Measurements from ENCODE around the gene FGFR3.

Gene FGFR3

DNA sequence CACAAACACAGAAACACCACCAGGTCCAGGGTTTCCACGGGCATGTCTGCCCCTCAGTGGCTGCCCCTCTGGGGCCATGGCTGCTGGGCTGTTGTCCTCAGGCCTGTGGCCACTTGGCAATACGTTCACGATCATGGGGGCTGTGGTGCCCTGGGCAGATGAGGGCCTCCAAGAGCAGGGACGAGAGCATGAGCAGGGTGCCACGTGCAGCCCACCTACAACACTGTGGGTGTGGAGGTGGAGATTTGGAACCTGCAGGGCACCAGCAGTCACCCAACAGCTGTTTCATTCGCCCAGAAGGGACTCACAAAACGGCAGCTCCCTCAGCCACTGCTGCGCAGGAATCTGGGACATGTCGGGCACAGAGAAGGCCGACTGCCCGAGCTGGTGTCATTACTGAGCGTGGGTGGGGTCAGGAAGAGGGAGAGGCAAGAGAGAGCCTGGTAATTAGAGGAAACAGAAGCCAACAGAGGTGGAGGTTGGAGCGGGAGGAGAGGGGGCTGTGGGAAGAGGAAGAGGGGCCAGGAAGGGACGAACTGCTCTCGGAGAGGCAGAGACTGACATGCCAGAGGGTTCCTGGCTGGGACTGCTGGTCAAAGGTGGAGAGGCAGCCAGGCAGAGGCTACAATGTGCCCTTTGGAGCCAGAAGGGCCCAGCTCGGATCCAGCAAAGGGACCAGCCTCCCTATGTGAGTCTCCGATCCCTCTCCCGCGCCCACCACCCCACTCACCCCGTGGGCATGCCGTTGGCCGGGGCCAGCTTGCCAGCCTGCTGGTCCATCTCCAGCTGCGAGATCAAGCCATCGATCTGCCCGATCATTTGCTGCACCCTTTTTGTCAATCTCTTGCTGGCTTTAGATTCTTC, 23.1 kb downstream of the FGFR3 start:
- no peaks in the 10 kb centered on the region for H3K27me3 Mint-ChIP-seq
- no peaks in the 10 kb centered on the region for H3K9me3 Mint-ChIP-seq
- H3K4me3 Mint-ChIP-seq = no peak overlapping the region
- H3K4me1 Mint-ChIP-seq = no peaks in the 10 kb centered on the region
- H3K36me3 Mint-ChIP-seq (ENCODE audit: low read depth) = peaks cover 28% of the 10 kb centered on the region
- DNase-seq (no peak), ATAC-seq (no peak)
- no peak overlapping the region for H3K27ac Mint-ChIP-seq

DNA sequence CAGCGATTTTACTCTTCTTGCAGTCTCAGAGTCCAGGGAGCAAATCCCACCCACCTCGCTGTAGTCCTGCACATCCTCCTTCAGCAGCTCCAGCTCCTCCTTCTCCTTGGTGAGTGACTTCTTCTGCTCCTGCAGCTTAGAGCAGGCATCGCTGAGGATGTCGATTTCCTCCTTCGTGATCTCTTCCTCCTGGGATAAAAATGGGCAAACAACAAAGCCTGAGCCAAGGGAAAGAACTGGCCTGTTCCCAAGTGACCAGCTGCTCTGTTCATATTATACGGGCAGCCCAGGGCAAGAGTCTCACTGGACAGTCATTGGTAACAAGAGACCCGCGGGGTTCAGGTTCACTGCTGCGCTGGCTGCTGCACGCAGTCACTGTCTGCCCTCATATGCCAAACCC, 26.2 kb downstream of the FGFR3 start:
- H3K27ac Mint-ChIP-seq = no peak overlapping the region
- no peaks in the 10 kb centered on the region for H3K27me3 Mint-ChIP-seq
- H3K4me1 Mint-ChIP-seq = no peaks in the 10 kb centered on the region
- H3K9me3 Mint-ChIP-seq = no peaks in the 10 kb centered on the region
- no peak for DNase-seq
- H3K4me3 Mint-ChIP-seq = no peak overlapping the region
- H3K36me3 Mint-ChIP-seq (ENCODE audit: low read depth) = peaks cover 37% of the 10 kb centered on the region
- ATAC-seq = no peak

DNA sequence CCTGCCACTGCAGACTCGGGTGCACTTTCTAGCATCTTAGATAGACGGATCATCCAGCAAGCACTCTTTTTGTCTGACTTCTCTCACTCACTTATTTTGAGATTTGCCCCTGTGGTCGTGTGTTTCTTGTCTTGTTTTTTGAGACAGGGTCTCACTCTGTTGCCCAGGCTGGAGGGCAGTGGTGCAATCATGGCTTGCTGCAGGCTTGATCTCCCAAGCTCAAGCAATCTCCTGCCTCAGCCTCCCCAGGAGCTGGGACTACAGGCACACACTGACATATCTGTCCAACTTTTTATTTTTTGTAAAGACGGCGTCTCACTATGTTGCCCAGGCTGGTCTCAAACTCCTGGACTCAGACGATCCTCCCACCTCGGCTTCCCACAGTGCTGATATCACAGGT, 26.7 kb downstream of the FGFR3 start:
- Mint-ChIP-seq H3K36me3 (ENCODE audit: low read depth) (peaks cover 38% of the 10 kb centered on the region), H3K27me3 (no peaks in the 10 kb centered on the region), H3K4me3 (no peak overlapping the region), H3K27ac (no peak overlapping the region), H3K9me3 (no peaks in the 10 kb centered on the region), H3K4me1 (no peaks in the 10 kb centered on the region)
- no peak for DNase-seq
- no peak for ATAC-seq

DNA sequence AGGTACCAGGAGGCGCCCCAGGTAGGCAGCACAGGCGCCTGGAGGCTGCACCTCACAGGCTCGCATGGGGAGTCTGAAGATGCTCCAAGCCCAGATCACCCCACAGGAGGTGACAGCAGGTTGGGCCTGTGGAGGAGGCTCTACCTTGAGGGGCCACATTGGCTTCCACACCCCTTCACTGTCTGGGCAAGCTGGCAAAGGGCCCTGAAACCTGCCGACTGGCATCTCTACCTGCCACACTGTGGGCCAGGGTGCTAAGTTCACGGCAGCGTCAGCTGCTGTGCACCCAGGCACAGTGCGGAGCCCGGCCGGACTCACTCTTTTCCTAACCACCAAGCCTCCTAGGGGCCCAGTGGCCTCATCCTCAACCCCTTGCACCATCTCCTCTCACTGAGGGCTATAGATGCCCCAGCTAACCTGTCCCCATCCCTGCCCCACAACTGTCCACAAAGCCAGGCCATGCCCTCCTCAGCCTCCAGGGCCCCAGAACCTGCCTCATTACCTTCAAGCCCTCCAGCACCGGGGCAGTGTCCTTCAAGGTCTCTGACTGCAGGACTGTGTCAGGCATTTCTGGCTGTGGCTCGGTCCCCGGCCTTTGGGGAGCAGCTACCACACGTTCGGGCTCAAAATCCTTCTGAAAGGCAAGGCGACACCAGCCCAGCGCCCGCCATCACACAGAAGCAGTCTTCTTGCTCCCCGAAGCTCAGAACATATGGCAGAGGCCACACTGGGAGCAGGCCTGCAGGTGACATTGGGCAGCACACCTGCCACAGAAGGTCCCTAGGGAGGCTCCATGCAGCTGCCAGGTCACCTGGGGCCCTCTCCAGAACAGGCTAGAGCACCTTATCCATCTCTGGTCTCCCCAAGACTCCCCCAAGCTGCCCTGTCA, 28.8 kb downstream of the FGFR3 start:
- peaks cover 42% of the 10 kb centered on the region for H3K36me3 Mint-ChIP-seq (ENCODE audit: low read depth)
- no peaks in the 10 kb centered on the region for H3K4me1 Mint-ChIP-seq
- DNase-seq = no peak
- no peaks in the 10 kb centered on the region for H3K9me3 Mint-ChIP-seq
- no peaks in the 10 kb centered on the region for H3K27me3 Mint-ChIP-seq
- no peak overlapping the region for H3K27ac Mint-ChIP-seq
- no peak overlapping the region for H3K4me3 Mint-ChIP-seq
- no peak for ATAC-seq

DNA sequence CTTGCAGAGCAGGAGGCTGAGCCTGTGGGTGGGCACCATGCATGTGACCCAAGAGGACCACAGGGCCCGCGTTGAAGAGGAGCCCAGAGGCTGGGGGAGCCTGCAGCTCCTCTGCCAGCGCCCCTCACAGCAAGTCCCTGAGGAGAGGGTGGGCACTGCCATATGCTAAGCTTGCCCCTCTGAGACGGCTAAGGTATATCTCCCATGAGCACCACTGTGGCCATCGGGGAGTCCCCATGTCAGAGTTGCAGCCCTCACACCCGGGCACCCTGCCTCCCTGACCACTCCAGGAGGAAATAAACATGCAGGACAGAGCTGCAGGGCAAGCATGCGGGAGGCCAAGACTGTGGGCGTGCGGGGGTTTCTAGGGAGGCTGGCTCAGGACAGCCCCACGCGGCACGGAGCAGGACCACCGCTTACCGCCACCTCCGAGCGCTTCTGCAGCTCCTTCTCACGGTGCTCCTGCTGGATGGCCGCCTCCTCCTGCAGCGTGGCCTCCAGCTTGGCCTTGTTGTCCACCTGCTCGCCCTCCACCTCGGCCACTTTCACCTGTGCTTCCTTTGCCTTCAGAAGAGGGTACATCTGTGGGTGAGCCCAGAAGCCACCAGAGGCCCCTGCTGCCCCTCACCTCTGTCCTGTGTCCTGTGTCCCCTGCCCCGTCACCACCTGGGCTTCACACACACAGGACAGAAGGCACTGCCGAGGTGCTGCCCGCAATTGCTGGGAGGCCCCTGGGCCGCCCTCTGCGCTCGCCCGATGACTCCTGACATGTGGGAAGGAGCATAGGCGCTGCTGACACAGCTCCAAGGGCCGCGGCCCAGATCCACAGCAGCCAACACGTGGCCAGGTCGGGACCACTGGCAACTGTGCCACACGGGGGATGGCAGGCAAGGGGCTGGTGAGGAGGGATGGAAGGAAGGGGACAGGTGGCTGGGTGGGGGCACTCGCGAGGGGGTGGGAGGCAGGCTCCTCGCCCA, 29.8 kb downstream of the FGFR3 start:
- H3K27me3 Mint-ChIP-seq = no peaks in the 10 kb centered on the region
- peaks cover 37% of the 10 kb centered on the region for H3K36me3 Mint-ChIP-seq (ENCODE audit: low read depth)
- H3K9me3 Mint-ChIP-seq = no peaks in the 10 kb centered on the region
- ATAC-seq (no peak), DNase-seq (no peak)
- H3K4me1 Mint-ChIP-seq = no peaks in the 10 kb centered on the region
- no peak overlapping the region for H3K4me3 Mint-ChIP-seq
- H3K27ac Mint-ChIP-seq = no peak overlapping the region

DNA sequence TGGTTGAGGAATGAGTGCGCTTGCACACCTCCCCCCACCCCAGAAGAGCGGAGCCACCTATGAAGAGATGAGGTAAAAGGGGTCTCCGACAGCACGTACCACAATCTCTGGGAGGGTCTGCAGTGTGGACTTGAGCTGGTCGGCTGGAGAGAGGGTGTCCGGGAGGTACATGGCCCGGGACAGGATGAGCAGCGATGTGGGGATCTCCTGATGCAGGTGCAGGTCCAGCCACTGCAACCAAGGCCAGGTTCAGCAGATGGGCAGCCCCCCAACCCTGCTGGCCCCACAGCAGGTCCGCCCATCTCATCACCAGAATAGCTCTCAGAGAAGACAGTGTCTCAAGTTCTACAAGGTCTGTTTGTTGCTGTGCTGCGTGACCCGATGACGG, 30.4 kb downstream of the FGFR3 start:
- Mint-ChIP-seq H3K27me3 (no peaks in the 10 kb centered on the region), H3K4me3 (no peak overlapping the region), H3K27ac (no peak overlapping the region), H3K4me1 (no peaks in the 10 kb centered on the region), H3K9me3 (no peaks in the 10 kb centered on the region), H3K36me3 (ENCODE audit: low read depth) (peaks cover 35% of the 10 kb centered on the region)
- DNase-seq (no peak), ATAC-seq (no peak)

DNA sequence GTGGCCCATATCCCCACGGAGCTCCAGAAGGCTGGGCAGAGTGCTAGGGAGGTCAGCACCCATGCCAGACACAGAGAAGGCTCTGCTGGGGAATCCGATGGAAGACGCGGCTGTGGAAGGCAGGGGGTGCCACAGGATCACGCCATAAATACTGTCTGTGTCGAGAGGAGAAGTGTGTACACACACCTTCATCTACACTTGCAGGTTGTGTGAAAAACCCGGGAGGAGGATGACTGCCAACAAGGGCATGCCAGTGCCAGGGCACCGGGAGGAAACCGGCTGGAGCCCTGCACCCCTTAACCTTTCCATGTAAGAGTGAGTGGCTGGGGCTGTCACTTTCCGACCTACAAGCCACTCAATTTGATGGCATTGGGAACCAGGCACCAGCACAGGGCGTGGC, 31.7 kb downstream of the FGFR3 start:
- no peaks in the 10 kb centered on the region for H3K9me3 Mint-ChIP-seq
- ATAC-seq (no peak), DNase-seq (no peak)
- H3K27me3 Mint-ChIP-seq = no peaks in the 10 kb centered on the region
- no peak overlapping the region for H3K4me3 Mint-ChIP-seq
- no peaks in the 10 kb centered on the region for H3K4me1 Mint-ChIP-seq
- no peak overlapping the region for H3K27ac Mint-ChIP-seq
- H3K36me3 Mint-ChIP-seq (ENCODE audit: low read depth) = peaks cover 30% of the 10 kb centered on the region

DNA sequence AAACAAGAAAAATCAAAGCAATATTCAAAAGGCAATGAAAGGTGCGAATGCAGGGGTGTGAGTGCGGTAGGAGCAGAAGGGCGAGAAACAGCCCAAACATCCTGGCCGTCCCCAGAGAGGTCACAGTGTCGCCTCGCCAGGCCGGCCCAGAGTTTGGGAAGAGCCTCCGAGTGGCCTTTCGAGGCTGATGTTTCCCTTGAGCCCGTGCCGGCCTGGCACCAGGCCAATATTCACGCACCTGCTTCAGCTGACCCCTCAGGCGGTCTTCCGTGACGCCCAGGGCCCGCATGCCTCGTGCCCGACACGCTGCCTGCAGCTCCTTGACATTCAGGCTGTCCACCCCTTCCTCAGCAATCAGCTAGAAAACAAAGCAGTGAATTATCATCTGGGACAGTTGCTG, 32.2 kb downstream of the FGFR3 start:
- no peaks in the 10 kb centered on the region for H3K4me1 Mint-ChIP-seq
- H3K27me3 Mint-ChIP-seq = no peaks in the 10 kb centered on the region
- H3K27ac Mint-ChIP-seq = no peak overlapping the region
- no peak overlapping the region for H3K4me3 Mint-ChIP-seq
- ATAC-seq = no peak
- H3K9me3 Mint-ChIP-seq = no peaks in the 10 kb centered on the region
- no peak for DNase-seq
- H3K36me3 Mint-ChIP-seq (ENCODE audit: low read depth) = peaks cover 29% of the 10 kb centered on the region

DNA sequence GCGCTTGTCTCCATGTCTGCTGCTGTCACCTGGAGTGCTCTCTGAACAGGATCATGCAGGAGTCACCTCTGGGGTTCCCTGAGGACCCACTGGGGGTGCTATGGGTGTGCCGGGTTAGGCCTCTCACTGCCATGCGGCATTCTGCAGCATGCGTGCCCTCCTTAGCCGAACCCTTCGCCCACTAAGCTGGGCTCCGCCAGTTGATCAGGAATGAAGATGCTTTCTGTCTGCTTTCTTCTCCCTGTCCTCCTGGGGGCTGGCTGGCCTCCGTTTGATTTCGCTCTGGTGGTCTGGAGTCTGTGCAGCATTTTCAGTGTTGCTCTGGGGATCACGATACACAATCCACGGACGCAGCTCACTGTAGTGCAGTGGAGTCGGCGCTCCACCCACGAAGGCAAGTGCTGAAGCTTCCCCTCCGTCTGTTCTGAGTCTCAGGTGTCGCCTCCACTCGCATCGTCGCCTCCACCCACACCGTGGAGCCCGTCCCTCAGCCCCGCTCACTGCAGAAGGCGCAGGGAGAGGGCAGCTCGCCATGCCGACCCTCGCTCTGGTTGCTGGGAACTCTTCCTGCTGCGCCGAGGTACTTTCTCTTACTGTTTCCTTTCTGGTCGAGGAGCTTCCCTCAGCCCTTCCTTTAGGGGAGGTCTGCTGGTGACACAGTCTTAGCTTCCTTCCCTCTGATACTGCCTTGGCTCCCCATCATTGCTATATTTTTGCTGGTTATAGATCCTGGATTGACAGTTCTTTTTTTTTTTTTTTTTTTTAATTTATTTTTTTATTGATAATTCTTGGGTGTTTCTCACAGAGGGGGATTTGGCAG, 33.6 kb downstream of the FGFR3 start:
- DNase-seq (no peak), ATAC-seq (no peak)
- no peak overlapping the region for H3K27ac Mint-ChIP-seq
- no peak overlapping the region for H3K4me3 Mint-ChIP-seq
- no peaks in the 10 kb centered on the region for H3K9me3 Mint-ChIP-seq
- peaks cover 31% of the 10 kb centered on the region for H3K36me3 Mint-ChIP-seq (ENCODE audit: low read depth)
- no peaks in the 10 kb centered on the region for H3K4me1 Mint-ChIP-seq
- no peaks in the 10 kb centered on the region for H3K27me3 Mint-ChIP-seq

DNA sequence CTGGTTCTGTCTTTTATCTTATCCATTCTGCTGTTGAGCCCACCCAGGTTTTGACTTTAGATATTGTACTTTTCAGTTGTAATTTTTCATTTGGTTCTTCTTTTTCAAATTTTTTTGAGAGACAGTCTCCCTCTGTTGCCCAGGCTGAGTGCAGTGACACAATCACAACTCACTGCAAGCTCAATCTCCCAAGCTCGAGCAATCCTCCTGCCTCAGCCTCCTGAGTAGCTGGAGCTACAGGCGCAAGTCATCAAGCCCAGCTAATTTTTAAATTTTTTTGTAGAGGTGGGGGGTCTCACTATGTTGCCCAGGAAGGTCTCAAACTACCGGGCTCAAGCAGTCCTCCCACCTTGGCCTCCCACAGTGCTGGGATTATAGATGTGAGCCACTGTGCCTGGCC, 37.1 kb downstream of the FGFR3 start:
- H3K27me3 Mint-ChIP-seq = no peaks in the 10 kb centered on the region
- ATAC-seq = no peak

DNA sequence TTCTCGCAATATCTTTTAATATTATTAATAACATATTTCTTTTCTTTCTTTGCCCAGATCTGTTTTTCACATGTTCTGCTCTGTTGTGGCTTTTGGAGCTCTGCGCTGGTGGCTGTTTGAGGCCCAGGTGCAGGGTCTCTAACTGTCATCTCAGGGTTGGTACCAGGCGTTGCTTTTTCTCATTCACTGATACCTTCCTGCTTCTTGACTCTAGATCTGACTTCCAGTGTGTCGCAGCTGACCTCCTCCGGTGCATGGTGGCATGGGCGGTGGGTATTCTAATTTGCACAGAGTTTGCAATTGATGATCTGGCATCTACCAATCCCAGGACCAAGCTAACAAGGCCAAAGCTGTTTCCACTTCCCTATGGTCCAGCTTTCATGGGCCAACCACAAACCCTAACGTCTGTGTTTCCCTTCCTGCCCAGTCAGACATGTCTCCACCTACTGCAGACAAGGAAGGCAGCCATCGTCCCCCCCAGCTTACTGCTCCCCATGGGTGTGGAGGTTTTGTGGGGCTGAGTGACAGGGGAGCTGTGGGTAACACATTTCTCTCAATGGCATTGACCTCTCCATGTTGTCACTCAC, 37.6 kb downstream of the FGFR3 start:
- DNase-seq = no peak
- H3K4me1 Mint-ChIP-seq = peaks cover 8% of the 10 kb centered on the region
- H3K27ac Mint-ChIP-seq = no peak overlapping the region

More for the DNA sequence above, 37.1 kb downstream of the FGFR3 start:
- no peaks in the 10 kb centered on the region for H3K9me3 Mint-ChIP-seq
- H3K4me3 Mint-ChIP-seq = no peak overlapping the region
- no peak for DNase-seq
- H3K27ac Mint-ChIP-seq = no peak overlapping the region
- H3K36me3 Mint-ChIP-seq (ENCODE audit: low read depth) = peaks cover 31% of the 10 kb centered on the region
- H3K4me1 Mint-ChIP-seq = peaks cover 8% of the 10 kb centered on the region

DNA sequence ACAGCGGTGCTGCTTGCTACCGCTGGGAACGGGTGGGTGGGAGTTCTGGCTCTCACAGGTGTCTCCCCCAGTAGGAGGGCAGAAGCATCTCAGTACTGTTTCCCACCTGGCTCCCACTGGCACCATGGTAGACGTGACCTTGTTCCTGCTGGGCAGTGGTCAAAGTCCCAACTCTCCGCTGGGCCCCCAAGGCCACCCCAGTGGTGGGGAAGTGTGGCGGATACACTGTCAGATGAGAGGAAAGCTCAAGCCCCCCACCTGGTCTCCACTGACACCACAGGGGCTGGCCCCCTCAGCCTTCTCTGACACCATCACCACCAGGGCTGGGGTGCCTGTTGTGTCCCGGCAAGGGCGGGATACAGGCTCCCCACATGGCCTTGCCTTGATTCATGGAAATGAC, 38.2 kb downstream of the FGFR3 start:
- Mint-ChIP-seq H3K9me3 (no peaks in the 10 kb centered on the region), H3K27ac (no peak overlapping the region), H3K4me1 (peaks cover 8% of the 10 kb centered on the region), H3K4me3 (no peak overlapping the region), H3K36me3 (ENCODE audit: low read depth) (peaks cover 32% of the 10 kb centered on the region), H3K27me3 (no peaks in the 10 kb centered on the region)
- ATAC-seq (no peak), DNase-seq (no peak)

More for the DNA sequence above, 37.6 kb downstream of the FGFR3 start:
- no peak overlapping the region for H3K4me3 Mint-ChIP-seq
- no peaks in the 10 kb centered on the region for H3K27me3 Mint-ChIP-seq
- peaks cover 34% of the 10 kb centered on the region for H3K36me3 Mint-ChIP-seq (ENCODE audit: low read depth)
- no peaks in the 10 kb centered on the region for H3K9me3 Mint-ChIP-seq
- no peak for ATAC-seq

DNA sequence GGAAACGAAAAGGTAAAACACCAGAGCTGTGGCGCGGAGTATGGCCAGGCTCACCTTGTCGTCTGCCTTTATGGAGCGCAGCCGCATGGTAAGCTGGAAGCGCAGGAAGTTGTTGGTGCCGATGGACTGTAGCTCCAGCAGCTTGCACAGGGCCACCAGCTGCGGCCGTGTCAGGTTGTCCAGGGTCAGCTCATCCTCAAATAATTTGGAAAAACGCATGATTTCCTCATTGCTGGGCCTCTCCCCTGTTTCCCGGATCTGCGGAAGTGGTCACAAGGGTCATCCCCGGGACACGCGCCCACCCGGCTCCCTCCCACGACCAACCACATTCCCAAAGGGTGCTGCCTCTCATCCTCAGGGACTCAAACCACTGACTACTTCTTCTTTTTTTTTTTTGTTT, 39.6 kb downstream of the FGFR3 start:
- peaks cover 8% of the 10 kb centered on the region for H3K4me1 Mint-ChIP-seq
- H3K27me3 Mint-ChIP-seq = no peaks in the 10 kb centered on the region
- H3K4me3 Mint-ChIP-seq = no peak overlapping the region
- H3K9me3 Mint-ChIP-seq = no peaks in the 10 kb centered on the region
- ATAC-seq (no peak), DNase-seq (no peak)
- no peak overlapping the region for H3K27ac Mint-ChIP-seq
- peaks cover 38% of the 10 kb centered on the region for H3K36me3 Mint-ChIP-seq (ENCODE audit: low read depth)
